Erythroblast (primary cell): Measurements from ENCODE around the gene XPR1.

ENCODE experiments used
- GATA1 ChIP-seq: IDR thresholded peaks from 2 replicates; pipeline ENCODE4 v1.6.1; 2011; ENCODE audit warnings: low read depth, mild to moderate bottlenecking, control low read depth, low read length, moderate library complexity
- POLR2A ChIP-seq: IDR thresholded peaks from 2 replicates; pipeline ENCODE4 v1.6.1; 2011; ENCODE audit warnings: mild to moderate bottlenecking, low read length

GRCh38 chr1:180892675-180893074 lies 260.9 kb downstream of the XPR1 start:
- no peak for TF ChIP-seq POLR2A
- TF ChIP-seq GATA1 = no peak
